ENCODE measurements around the gene NTRK1.

Gene NTRK1

DNA sequence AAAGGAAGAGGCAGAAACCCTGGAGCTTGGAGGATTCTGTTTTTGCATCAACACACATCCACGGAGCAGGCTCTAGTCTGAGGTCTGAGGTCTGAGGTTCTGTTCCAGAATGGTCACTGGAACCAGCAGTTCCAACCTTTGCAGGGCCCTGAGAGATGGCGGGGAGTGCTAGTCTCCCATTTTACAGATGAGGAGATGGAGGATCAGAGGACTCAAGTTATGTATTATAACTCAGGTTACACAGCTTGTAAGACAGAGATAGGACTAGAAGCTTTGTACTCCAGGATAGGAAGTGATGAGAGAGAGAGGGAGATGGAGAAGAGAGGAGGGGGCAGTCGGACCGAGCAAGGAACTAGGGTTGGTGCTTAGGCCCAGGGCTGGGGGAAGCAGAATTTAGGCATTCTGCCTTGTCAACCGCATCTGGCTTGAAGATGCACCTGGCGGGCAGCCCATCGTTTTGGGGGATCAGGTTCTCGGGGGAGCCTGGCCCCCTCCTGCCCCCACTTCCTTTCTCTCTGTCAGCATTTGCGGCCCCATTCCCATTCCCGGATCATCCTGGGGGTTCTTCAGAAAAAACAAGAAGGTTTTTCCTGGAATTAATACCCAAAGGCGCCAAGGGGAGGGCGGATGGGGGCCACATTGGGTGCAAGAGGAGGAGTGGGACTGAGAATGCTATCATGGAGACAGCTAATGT lies 38.5 kb downstream of the NTRK1 start:
- Mint-ChIP-seq H3K27me3 (ENCODE audit: low read depth, poor library complexity) (peaks cover 11% of the 10 kb centered on the region), H3K27ac (no peak overlapping the region), H3K4me1 (peaks cover 88% of the 10 kb centered on the region)

DNA sequence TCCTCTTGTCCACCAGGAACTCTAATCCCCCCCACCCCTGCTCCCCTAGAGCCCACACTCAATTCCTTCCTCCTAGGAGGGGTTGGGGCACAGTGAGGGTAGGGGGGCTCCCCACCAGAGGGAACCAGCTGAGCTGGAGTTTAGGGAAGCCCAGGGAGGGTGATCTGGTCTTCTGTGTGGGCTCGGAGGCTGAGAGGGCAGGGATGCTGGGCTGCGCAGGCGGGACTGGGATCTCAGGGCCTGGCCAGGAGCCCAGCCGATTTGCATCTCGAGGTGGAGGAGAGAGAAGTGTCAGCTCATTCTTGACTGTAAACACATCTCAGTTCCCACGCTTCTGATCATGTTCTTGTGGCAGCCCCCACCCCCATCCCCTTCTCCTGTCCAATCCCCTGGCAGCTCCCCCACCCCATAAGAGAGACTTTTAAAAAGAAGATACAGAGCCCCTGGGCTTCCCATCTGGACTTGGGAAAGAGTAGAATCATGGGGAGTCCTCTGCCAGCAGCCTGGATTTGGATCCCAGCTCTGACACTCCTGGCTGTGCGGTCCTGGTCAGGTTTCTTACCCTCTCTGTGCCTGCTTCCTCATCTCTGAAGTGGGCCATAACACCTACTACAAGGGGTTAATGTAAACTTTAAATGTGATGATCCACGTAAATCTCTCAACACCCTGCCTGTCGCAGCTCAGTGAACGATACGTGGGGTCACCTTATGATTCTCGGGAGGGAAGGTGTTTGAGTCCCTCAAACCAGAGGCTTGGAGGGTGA lies 39.5 kb downstream of the NTRK1 start:
- TF ChIP-seq CTCF (IDR thresholded peaks at IDR 0.05), result no peak
- DNase-seq, result no peak
- Mint-ChIP-seq H3K27me3 (ENCODE audit: low read depth, poor library complexity) (peaks cover 12% of the 10 kb centered on the region), H3K4me3 (no peak overlapping the region), H3K4me1 (peaks cover 80% of the 10 kb centered on the region), H3K9me3 (no peaks in the 10 kb centered on the region), H3K36me3 (ENCODE audit: low read depth) (no peaks in the 10 kb centered on the region), H3K27ac (no peak overlapping the region)

More for the DNA sequence above, 38.5 kb downstream of the NTRK1 start:
- DNase-seq, result no peak
- Mint-ChIP-seq H3K4me3 (no peak overlapping the region), H3K9me3 (no peaks in the 10 kb centered on the region), H3K36me3 (ENCODE audit: low read depth) (no peaks in the 10 kb centered on the region)
- no peak for TF ChIP-seq CTCF (IDR thresholded peaks at IDR 0.05)

DNA sequence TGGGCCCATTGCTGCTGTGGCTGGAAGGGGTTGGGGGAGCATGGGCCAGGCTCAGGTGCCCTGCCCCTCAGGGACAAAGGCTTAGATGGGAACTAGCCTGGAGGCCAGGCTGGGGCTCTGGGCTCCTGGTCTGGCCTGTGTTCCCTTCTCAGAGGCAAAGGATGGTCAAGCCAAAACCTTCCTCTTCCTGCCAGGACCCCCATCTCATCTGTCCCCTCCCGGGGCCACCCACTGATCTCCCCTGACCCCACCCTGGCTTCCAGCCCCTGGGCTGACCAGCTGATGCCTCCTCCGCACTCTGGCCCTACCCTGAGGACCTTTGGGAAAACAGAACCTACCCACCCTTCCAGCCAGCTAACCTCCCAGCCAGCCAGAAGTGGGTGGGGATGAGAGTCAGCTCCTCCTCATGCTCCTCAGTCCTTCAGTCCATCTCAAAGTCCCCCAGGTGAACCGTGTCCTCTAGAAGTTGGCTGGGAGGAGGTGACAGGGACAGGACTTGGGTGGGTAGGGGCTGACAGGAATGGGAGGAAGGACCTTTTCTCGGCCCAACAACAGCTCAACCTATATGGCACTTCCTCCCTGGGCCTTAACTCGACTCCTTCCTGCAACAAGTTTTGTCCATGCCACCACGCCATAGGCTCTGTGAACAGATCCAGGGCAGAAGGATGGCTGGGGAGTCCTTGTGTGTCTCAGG lies 40.4 kb downstream of the NTRK1 start:
- peak overlapping the region; percentile 56 for H3K27ac Mint-ChIP-seq
- TF ChIP-seq CTCF (IDR thresholded peaks at IDR 0.05), result no peak

GRCh38 chr1:156901590-156901900 lies 40.9 kb downstream of the NTRK1 start:
- Mint-ChIP-seq H3K27me3 (ENCODE audit: low read depth, poor library complexity) (peaks cover 12% of the 10 kb centered on the region), H3K9me3 (no peaks in the 10 kb centered on the region), H3K27ac (peak overlapping the region; percentile 56), H3K4me1 (peaks cover 73% of the 10 kb centered on the region), H3K36me3 (ENCODE audit: low read depth) (no peaks in the 10 kb centered on the region), H3K4me3 (no peak overlapping the region)
- no peak for TF ChIP-seq CTCF (IDR thresholded peaks at IDR 0.05)
- DNase-seq, result no peak

More for the DNA sequence above, 40.4 kb downstream of the NTRK1 start:
- H3K27me3 Mint-ChIP-seq (ENCODE audit: low read depth, poor library complexity), result peaks cover 12% of the 10 kb centered on the region
- peaks cover 78% of the 10 kb centered on the region for H3K4me1 Mint-ChIP-seq
- DNase-seq, result no peak
- H3K36me3 Mint-ChIP-seq (ENCODE audit: low read depth), result no peaks in the 10 kb centered on the region
- H3K9me3 Mint-ChIP-seq, result no peaks in the 10 kb centered on the region
- no peak overlapping the region for H3K4me3 Mint-ChIP-seq

DNA sequence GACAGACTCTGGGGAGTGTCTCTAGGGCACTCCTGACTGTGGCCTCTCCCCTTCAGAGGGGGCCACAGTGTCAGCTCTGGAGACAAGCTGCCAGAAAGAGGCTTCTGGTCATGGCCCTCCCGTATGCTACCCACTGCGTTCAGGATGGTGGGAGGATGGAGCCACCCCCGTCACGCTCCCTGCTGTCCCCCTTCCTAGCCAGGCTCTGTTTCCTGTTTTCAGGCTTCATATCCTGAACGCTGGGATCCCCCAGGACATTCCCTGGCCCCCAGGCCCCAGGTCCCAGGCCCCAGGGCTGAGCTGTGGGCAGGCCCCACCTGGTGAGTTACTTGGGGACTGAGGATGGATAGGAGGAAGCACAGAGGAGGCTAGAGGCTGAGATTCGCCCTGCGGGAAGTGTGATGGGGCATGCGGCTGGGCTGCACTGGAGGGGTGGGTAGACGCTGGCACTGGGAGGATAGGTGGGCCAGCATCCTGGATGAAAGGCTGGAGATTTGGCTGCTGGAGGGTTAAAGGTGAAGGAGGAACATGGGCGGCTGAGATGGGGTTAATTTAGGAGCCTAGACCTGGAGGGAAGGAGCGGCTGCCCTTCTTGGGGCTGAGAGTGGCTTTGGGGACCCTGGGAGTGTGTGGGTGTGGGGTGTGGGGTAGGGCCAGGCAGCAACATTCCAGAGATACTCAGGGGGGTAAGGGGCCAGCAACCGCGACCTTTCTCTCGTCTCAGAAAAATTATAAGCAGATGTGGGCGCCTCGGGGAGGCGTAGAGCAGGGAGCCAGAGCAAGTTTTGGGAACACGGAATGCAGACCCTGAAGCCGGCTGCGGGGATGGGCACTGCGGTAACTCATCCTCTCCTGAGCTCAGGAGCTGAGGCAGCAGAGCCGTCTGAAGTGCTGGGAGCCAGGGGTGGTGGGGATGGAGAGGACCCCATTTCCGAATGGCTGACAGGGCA lies 41.6 kb downstream of the NTRK1 start:
- no peak for TF ChIP-seq CTCF (IDR thresholded peaks at IDR 0.05)
- peaks cover 71% of the 10 kb centered on the region for H3K4me1 Mint-ChIP-seq
- H3K27me3 Mint-ChIP-seq (ENCODE audit: low read depth, poor library complexity), result peaks cover 16% of the 10 kb centered on the region
- no peak for DNase-seq
- H3K27ac Mint-ChIP-seq, result no peak overlapping the region
- H3K36me3 Mint-ChIP-seq (ENCODE audit: low read depth), result peaks cover 4% of the 10 kb centered on the region
- peak overlapping the region; percentile 35 for H3K4me3 Mint-ChIP-seq
- no peaks in the 10 kb centered on the region for H3K9me3 Mint-ChIP-seq
